H1 (cell line): ENCODE results near the gene SLC26A11.

Experiments
- CTCF ChIP-seq, 3 experiments: IDR thresholded peaks; 1 replicate in 2 of 3; 2 replicates in 1 of 3; pipeline versions ENCODE4 v1.5.1 to v1.6.1; 2011; ENCODE audit warnings: low read length in 3 of 3, mild to moderate bottlenecking in 3 of 3, inconsistent platforms in 2 of 3, low read depth in 1 of 3, moderate library complexity in 1 of 3; ENCODE audit not compliant: insufficient read depth in 1 of 3; ENCODE audit errors: control extremely low read depth in 1 of 3
- EZH2 ChIP-seq: fragments of 200-600 bp; sonication (generic); IDR thresholded peaks from 2 replicates; pipeline ENCODE4 v1.7.1; 2012; ENCODE audit warnings: low read depth, mild to moderate bottlenecking, moderate library complexity, low read length, inconsistent platforms; ENCODE audit not compliant: severe bottlenecking
- MAFK ChIP-seq: IDR thresholded peaks from 2 replicates; pipeline ENCODE4 v1.6.1; 2012; ENCODE audit warnings: low read depth, mild to moderate bottlenecking, improper control_type of control experiment, low read length

GRCh38 chr17:80243526-80244433 is 23.6 kb downstream of the SLC26A11 start:
- TF ChIP-seq CTCF (IDR thresholded peaks at IDR 0.05; ENCODE audit: control extremely low read depth in 1 of 3, insufficient read depth in 1 of 3, low read depth in 1 of 3, low read length in 3 of 3) (no peak), MAFK (no peak), EZH2 (no peak)
